HEK293 (cell line): Measurements from ENCODE around the gene PATE3.

ENCODE experiments used
- CTCF ChIA-PET: fragments of 350-600 bp; formaldehyde crosslinking; extraction: SDS; loops from one replicate; lab custom pipeline; 2021; ENCODE audit warnings: antibody characterized with exemption; lab: Yijun Ruan, JAX
- POLR2A ChIA-PET: fragments of 300-600 bp; formaldehyde crosslinking; extraction: SDS; loops from one replicate; lab custom pipeline; 2020; ENCODE audit warnings: antibody characterized with exemption, inconsistent platforms; lab: Yijun Ruan, JAX
- H3K27ac ChIP-seq: fragments of 200-500 bp; sonication (Bioruptor generic); 2 replicates; pipeline ENCODE4 v1.5.1; 2014; ENCODE audit warnings: low read depth, low read length, control low read depth, inconsistent platforms; ENCODE audit errors: extremely low read depth
- H3K36me3 ChIP-seq, 2 experiments: fragments of 200-500 bp in 1 of 2; sonication (Bioruptor generic) in 1 of 2; 1 replicate in 1 of 2; 2 replicates in 1 of 2; pipeline ENCODE4 v1.5.1; 2014 to 2017; ENCODE audit warnings: inconsistent platforms in 2 of 2, low read length in 2 of 2; ENCODE audit not compliant: control insufficient read depth in 2 of 2, insufficient read depth in 1 of 2
- H3K4me1 ChIP-seq: fragments of 200-500 bp; sonication (Bioruptor generic); 2 replicates; pipeline ENCODE4 v1.5.1; 2014; ENCODE audit warnings: mild to moderate bottlenecking, low read length, inconsistent platforms; ENCODE audit not compliant: control insufficient read depth, insufficient read depth
- H3K4me3 ChIP-seq: 2 replicates; pipeline ENCODE4 v1.5.1; 2011; ENCODE audit warnings: low read depth, mild to moderate bottlenecking, control low read depth, low read length, moderate library complexity
- H3K9me3 ChIP-seq: fragments of 200-500 bp; sonication (Bioruptor generic); 2 replicates; pipeline ENCODE4 v1.5.1; 2014; ENCODE audit warnings: low read depth, low read length, inconsistent platforms; ENCODE audit not compliant: control insufficient read depth, insufficient read depth
- HOXA7 ChIP-seq: sonication (generic); formaldehyde crosslinking; IDR thresholded peaks from 2 replicates; pipeline ENCODE4 v1.8.1; 2022; ENCODE audit warnings: missing genetic modification reagents, borderline replicate concordance
- KLF16 ChIP-seq: fragments of 450-650 bp; formaldehyde crosslinking; IDR thresholded peaks from 2 replicates; pipeline ENCODE4 v1.5.1; 2017; ENCODE audit warnings: missing biosample characterization, missing genetic modification characterization
- KLF9 ChIP-seq: fragments of 450-650 bp; formaldehyde crosslinking; IDR thresholded peaks from 2 replicates; pipeline ENCODE4 v1.5.1; 2016; ENCODE audit warnings: missing biosample characterization, missing genetic modification characterization, low read depth
- REPIN1 ChIP-seq: fragments of 450-650 bp; formaldehyde crosslinking; IDR thresholded peaks from 2 replicates; pipeline ENCODE4 v1.5.1; 2017; ENCODE audit warnings: missing biosample characterization, missing genetic modification characterization, low read depth
- ZBTB1 ChIP-seq: fragments of 450-650 bp; formaldehyde crosslinking; IDR thresholded peaks from 2 replicates; pipeline ENCODE4 v1.5.1; 2016; ENCODE audit warnings: missing biosample characterization, missing genetic modification characterization
- ZBTB17 ChIP-seq: fragments of 450-650 bp; formaldehyde crosslinking; IDR thresholded peaks from 2 replicates; pipeline ENCODE4 v1.5.1; 2016; ENCODE audit warnings: missing biosample characterization, missing genetic modification characterization
- ZEB2 ChIP-seq: fragments of 450-650 bp; formaldehyde crosslinking; IDR thresholded peaks from 2 replicates; pipeline ENCODE4 v1.5.1; 2016; ENCODE audit warnings: missing biosample characterization, missing genetic modification characterization
- ZNF157 ChIP-seq: fragments of 450-650 bp; formaldehyde crosslinking; IDR thresholded peaks from 2 replicates; pipeline ENCODE4 v1.5.1; 2016; ENCODE audit warnings: missing biosample characterization, missing genetic modification characterization
- ZNF16 ChIP-seq: fragments of 450-650 bp; formaldehyde crosslinking; IDR thresholded peaks from 2 replicates; pipeline ENCODE4 v1.5.1; 2016; ENCODE audit warnings: low read depth, missing biosample characterization, missing genetic modification characterization
- ZNF239 ChIP-seq: fragments of 450-650 bp; formaldehyde crosslinking; IDR thresholded peaks from 2 replicates; pipeline ENCODE4 v1.5.1; 2016; ENCODE audit warnings: missing biosample characterization, missing genetic modification characterization
- ZNF248 ChIP-seq: fragments of 450-650 bp; formaldehyde crosslinking; IDR thresholded peaks from 2 replicates; pipeline ENCODE4 v1.5.1; 2017; ENCODE audit warnings: missing biosample characterization, missing genetic modification characterization
- ZNF311 ChIP-seq: fragments of 450-650 bp; formaldehyde crosslinking; IDR thresholded peaks from 2 replicates; pipeline ENCODE4 v1.5.1; 2017; ENCODE audit warnings: missing biosample characterization, missing genetic modification characterization, borderline replicate concordance
- ZNF341 ChIP-seq: fragments of 450-650 bp; formaldehyde crosslinking; IDR thresholded peaks from 2 replicates; pipeline ENCODE4; 2016; ENCODE audit warnings: low read depth, missing biosample characterization, missing genetic modification characterization
- ZNF426 ChIP-seq: fragments of 450-650 bp; formaldehyde crosslinking; IDR thresholded peaks from 2 replicates; pipeline ENCODE4 v1.5.1; 2017; ENCODE audit warnings: missing biosample characterization, missing genetic modification characterization, mild to moderate bottlenecking, inconsistent platforms, moderate library complexity
- ZNF48 ChIP-seq: fragments of 450-650 bp; formaldehyde crosslinking; IDR thresholded peaks from 2 replicates; pipeline ENCODE4 v1.5.1; 2016; ENCODE audit warnings: missing biosample characterization, missing genetic modification characterization
- ZNF626 ChIP-seq: fragments of 450-650 bp; sonication (Bioruptor Pico); formaldehyde crosslinking; IDR thresholded peaks from 2 replicates; pipeline ENCODE4 v1.5.1; 2018; ENCODE audit warnings: missing biosample characterization, missing genetic modification characterization, inconsistent platforms
- ZNF670 ChIP-seq: fragments of 450-650 bp; formaldehyde crosslinking; IDR thresholded peaks from 2 replicates; pipeline ENCODE4 v1.5.1; 2016; ENCODE audit warnings: missing biosample characterization, missing genetic modification characterization, low read depth
- ZNF677 ChIP-seq: fragments of 450-650 bp; IDR thresholded peaks from 2 replicates; pipeline ENCODE4 v1.5.0; 2018; ENCODE audit warnings: missing biosample characterization, mild to moderate bottlenecking, missing genetic modification characterization, moderate library complexity
- ZNF76 ChIP-seq: fragments of 450-650 bp; formaldehyde crosslinking; IDR thresholded peaks from 2 replicates; pipeline ENCODE4; 2016; ENCODE audit warnings: low read depth, missing biosample characterization, missing genetic modification characterization, borderline replicate concordance
- ZNF791 ChIP-seq: fragments of 450-650 bp; formaldehyde crosslinking; IDR thresholded peaks from 2 replicates; pipeline ENCODE4 v1.5.1; 2016; ENCODE audit warnings: missing biosample characterization, missing genetic modification characterization
- ZNF837 ChIP-seq: fragments of 450-650 bp; formaldehyde crosslinking; IDR thresholded peaks from 2 replicates; pipeline ENCODE4 v1.5.1; 2016; ENCODE audit warnings: missing biosample characterization, missing genetic modification characterization
- TF ChIP-seq, protein P1 (sequence below): fragments of 450-650 bp; formaldehyde crosslinking; IDR thresholded peaks from 2 replicates; pipeline ENCODE4 v1.5.1; 2016; ENCODE audit warnings: missing biosample characterization, missing genetic modification characterization
- TF ChIP-seq, protein P2 (sequence below): fragments of 450-650 bp; formaldehyde crosslinking; IDR thresholded peaks from 2 replicates; pipeline ENCODE4 v1.5.1; 2016; ENCODE audit warnings: missing biosample characterization, missing genetic modification characterization, borderline replicate concordance
- TF ChIP-seq, protein P3 (sequence below): fragments of 450-650 bp; IDR thresholded peaks from 2 replicates; pipeline ENCODE4 v1.5.1; 2018; ENCODE audit warnings: missing biosample characterization, mild to moderate bottlenecking, missing genetic modification characterization

Gene PATE3

DNA sequence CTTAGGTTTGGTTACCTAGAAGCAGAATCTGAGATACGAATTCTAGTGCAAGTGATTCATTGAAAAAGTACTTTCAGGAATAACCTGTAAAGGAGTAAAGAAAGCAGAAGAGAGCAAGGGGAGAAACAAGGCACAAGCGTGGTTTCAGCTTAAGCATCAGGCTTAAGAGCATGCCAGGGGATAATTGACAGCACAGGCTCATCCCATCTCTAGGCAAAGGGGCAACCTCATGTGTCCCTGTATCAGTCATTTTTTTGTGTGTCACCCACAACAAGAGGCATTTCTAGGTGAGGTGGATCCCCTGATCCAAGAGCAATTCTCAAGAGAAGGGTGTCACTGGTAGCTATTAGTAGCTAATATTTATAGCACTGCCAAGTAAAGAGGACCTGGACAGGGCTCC, 17.3 kb upstream of the PATE3 start:
- no peaks in the 10 kb centered on the region for H3K36me3 ChIP-seq
- no peaks in the 10 kb centered on the region for H3K9me3 ChIP-seq
- ChIA-PET POLR2A (no interaction called here), CTCF (interaction anchor here (0.7 kb wide), 1 partner anchor 152 kb away, joined by 3 read pairs; no protein-coding TSS in a partner anchor)
- no peak overlapping the region for H3K27ac ChIP-seq
- TF ChIP-seq ZBTB1 (tag by site-specific recombination) (no peak), ZNF311 (tag by site-specific recombination) (no peak), ZNF76 (no peak), KLF9 (no peak), ZNF626 (tag by site-specific recombination) (no peak), ZNF837 (tag by site-specific recombination) (no peak), ZNF157 (no peak), ZNF426 (tag by site-specific recombination) (no peak), ZNF677 (tag by site-specific recombination) (no peak), ZNF248 (tag by site-specific recombination) (no peak), ZNF239 (tag by site-specific recombination) (no peak), ZNF791 (tag by site-specific recombination) (no peak)
- TF ChIP-seq, protein P1, sequence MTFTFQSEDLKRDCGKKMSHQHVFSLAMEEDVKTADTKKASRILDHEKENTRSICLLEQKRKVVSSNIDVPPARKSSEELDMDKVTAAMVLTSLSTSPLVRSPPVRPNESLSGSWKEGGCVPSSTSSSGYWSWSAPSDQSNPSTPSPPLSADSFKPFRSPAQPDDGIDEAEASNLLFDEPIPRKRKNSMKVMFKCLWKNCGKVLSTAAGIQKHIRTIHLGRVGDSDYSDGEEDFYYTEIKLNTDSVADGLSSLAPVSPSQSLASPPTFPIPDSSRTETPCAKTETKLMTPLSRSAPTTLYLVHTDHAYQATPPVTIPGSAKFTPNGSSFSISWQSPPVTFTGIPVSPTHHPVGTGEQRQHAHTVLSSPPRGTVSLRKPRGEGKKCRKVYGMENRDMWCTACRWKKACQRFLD (tag by site-specific recombination) = no peak
- TF ChIP-seq, protein P2, sequence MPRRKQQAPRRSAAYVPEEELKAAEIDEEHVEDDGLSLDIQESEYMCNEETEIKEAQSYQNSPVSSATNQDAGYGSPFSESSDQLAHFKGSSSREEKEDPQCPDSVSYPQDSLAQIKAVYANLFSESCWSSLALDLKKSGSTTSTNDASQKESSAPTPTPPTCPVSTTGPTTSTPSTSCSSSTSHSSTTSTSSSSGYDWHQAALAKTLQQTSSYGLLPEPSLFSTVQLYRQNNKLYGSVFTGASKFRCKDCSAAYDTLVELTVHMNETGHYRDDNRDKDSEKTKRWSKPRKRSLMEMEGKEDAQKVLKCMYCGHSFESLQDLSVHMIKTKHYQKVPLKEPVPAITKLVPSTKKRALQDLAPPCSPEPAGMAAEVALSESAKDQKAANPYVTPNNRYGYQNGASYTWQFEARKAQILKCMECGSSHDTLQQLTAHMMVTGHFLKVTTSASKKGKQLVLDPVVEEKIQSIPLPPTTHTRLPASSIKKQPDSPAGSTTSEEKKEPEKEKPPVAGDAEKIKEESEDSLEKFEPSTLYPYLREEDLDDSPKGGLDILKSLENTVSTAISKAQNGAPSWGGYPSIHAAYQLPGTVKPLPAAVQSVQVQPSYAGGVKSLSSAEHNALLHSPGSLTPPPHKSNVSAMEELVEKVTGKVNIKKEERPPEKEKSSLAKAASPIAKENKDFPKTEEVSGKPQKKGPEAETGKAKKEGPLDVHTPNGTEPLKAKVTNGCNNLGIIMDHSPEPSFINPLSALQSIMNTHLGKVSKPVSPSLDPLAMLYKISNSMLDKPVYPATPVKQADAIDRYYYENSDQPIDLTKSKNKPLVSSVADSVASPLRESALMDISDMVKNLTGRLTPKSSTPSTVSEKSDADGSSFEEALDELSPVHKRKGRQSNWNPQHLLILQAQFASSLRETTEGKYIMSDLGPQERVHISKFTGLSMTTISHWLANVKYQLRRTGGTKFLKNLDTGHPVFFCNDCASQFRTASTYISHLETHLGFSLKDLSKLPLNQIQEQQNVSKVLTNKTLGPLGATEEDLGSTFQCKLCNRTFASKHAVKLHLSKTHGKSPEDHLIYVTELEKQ (tag by site-specific recombination) = no peak
- TF ChIP-seq, protein P3, sequence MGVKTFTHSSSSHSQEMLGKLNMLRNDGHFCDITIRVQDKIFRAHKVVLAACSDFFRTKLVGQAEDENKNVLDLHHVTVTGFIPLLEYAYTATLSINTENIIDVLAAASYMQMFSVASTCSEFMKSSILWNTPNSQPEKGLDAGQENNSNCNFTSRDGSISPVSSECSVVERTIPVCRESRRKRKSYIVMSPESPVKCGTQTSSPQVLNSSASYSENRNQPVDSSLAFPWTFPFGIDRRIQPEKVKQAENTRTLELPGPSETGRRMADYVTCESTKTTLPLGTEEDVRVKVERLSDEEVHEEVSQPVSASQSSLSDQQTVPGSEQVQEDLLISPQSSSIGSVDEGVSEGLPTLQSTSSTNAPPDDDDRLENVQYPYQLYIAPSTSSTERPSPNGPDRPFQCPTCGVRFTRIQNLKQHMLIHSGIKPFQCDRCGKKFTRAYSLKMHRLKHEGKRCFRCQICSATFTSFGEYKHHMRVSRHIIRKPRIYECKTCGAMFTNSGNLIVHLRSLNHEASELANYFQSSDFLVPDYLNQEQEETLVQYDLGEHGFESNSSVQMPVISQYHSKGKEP (tag by site-specific recombination) = no peak
- H3K4me1 ChIP-seq = no peaks in the 10 kb centered on the region
- no peak overlapping the region for H3K4me3 ChIP-seq

DNA sequence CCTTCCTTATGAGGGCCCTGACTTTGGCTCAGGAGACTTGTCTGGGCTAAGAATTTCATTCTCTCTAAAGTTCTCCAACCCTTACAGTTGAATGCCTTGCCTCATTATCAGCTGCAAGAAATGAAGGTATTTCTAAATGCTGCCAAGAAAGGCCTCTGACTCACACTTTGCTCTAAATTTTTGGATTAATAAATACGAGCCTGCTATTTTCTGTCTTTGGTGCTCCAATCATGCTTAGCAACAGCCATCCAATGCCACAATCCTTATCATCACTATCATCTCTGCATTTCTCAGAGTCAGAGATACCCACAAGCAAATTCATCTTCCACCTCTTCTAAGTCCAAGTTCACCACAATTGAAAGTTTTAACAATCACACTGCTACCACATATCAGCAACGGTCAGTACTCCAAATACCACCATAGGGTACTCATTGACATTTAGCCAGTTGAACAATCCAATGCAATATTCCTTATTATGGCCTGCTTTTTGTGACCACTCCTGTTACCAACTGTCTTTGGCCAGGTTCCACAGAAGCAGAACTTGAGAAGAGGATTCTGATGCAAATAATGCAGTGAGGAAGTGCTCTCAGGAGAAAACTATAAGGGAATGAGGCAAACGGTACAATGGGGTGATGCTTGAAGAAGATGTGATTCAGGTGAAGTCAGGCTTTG, 15.0 kb upstream of the PATE3 start:
- Histone ChIP-seq H3K27ac (no peak overlapping the region), H3K4me1 (no peaks in the 10 kb centered on the region), H3K36me3 (no peaks in the 10 kb centered on the region), H3K9me3 (no peaks in the 10 kb centered on the region), H3K4me3 (no peak overlapping the region)
- ChIA-PET CTCF (no interaction called here), POLR2A (no interaction called here)
- TF ChIP-seq ZNF16 (tag by site-specific recombination) (no peak), REPIN1 (no peak), ZNF48 (tag by site-specific recombination) (no peak), ZBTB17 (tag by site-specific recombination) (no peak), ZNF341 (tag by site-specific recombination) (no peak), KLF16 (tag by site-specific recombination) (no peak), ZNF670 (no peak), HOXA7 (CRISPR knock-in tag) (no peak), ZEB2 (tag by site-specific recombination) (no peak)
